Neural cell (in vitro differentiated cells): ENCODE data around the gene SNRNP27. TPM values are rescaled to one million over a fixed set of nuclear protein-coding genes. Genes with fewer than 3 reads are reported as not detected.

ENCODE experiments used
- H2AFZ ChIP-seq: fragments of 200-600, 300-800 bp; sonication (generic), shearing (Covaris generic); 2 replicates; pipeline ENCODE4 v1.6.0; 2014; ENCODE audit warnings: low read depth, mild to moderate bottlenecking, antibody characterized with exemption, low read length, moderate library complexity
- H3F3A ChIP-seq: fragments of 200-600 bp; shearing (Covaris generic); 2 replicates; pipeline ENCODE4 v1.6.1; 2016; ENCODE audit warnings: mild to moderate bottlenecking, moderate library complexity, mixed read lengths, antibody characterized with exemption, low read length; ENCODE audit not compliant: insufficient read depth, poor library complexity, severe bottlenecking
- H3K27ac ChIP-seq: fragments of 200-600, 300-800 bp; sonication (generic), shearing (Covaris generic); 2 replicates; pipeline ENCODE4 v1.5.1; 2014; ENCODE audit warnings: mild to moderate bottlenecking, low read length, moderate library complexity
- H3K27me3 ChIP-seq: fragments of 300-800, 200-600 bp; sonication (generic), shearing (Covaris generic); 2 replicates; pipeline ENCODE4 v1.6.0; 2014; ENCODE audit warnings: mild to moderate bottlenecking, low read depth, low read length, moderate library complexity; ENCODE audit not compliant: insufficient read depth
- H3K36me3 ChIP-seq: fragments of 300-800, 200-600 bp; sonication (generic), shearing (Covaris generic); 2 replicates; pipeline ENCODE4 v1.5.1; 2014; ENCODE audit warnings: mild to moderate bottlenecking, antibody characterized with exemption, low read length, moderate library complexity; ENCODE audit not compliant: insufficient read depth
- H3K4me2 ChIP-seq: fragments of 300-800, 200-600 bp; sonication (generic), shearing (Covaris generic); 2 replicates; pipeline ENCODE4 v1.6.0; 2014; ENCODE audit warnings: mild to moderate bottlenecking, low read length
- H3K4me3 ChIP-seq: fragments of 300-800, 200-600 bp; sonication (generic), shearing (Covaris generic); 2 replicates; pipeline ENCODE4 v1.5.1; 2014; ENCODE audit warnings: mild to moderate bottlenecking, low read length, moderate library complexity
- H3K79me2 ChIP-seq: fragments of 200-600 bp; shearing (Covaris generic); replicated peaks from 2 replicates; pipeline ENCODE4 v1.6.0; 2014; ENCODE audit warnings: mild to moderate bottlenecking, low read length, moderate library complexity; ENCODE audit not compliant: insufficient read depth
- H3K9ac ChIP-seq: fragments of 300-800, 200-600 bp; sonication (generic), shearing (Covaris generic); 2 replicates; pipeline ENCODE4 v1.6.1; 2016; ENCODE audit warnings: mild to moderate bottlenecking, low read length, mixed read lengths
- H3K9me2 ChIP-seq: fragments of 200-600 bp; shearing (Covaris generic); 2 replicates; pipeline ENCODE4 v1.6.1; 2016; ENCODE audit warnings: mild to moderate bottlenecking, low read length, mixed read lengths; ENCODE audit not compliant: insufficient read depth
- H3K9me3 ChIP-seq: fragments of 200-600, 300-800 bp; sonication (generic), shearing (Covaris generic); 2 replicates; pipeline ENCODE4 v1.6.1; 2016; ENCODE audit warnings: mild to moderate bottlenecking, mixed run types, low read length, moderate library complexity, mixed read lengths
- H4K20me1 ChIP-seq: fragments of 200-600 bp; shearing (Covaris generic); 2 replicates; pipeline ENCODE4 v1.6.1; 2016; ENCODE audit warnings: mild to moderate bottlenecking, mixed run types; ENCODE audit not compliant: insufficient read depth
- CTCF ChIP-seq: fragments of 450-650 bp; IDR thresholded peaks from 2 replicates; pipeline ENCODE4 v1.5.1; 2014; ENCODE audit warnings: antibody characterized with exemption, mild to moderate bottlenecking, moderate library complexity; ENCODE audit not compliant: poor library complexity, severe bottlenecking
- EP300 ChIP-seq: fragments of 450-650 bp; conservative IDR thresholded peaks from 2 replicates; pipeline ENCODE4 v1.6.1; 2014; ENCODE audit warnings: antibody characterized with exemption, mild to moderate bottlenecking, moderate library complexity; ENCODE audit not compliant: poor library complexity, severe bottlenecking
- EZH2 ChIP-seq: fragments of 200-600, 300-800 bp; shearing (Covaris generic), sonication (generic); IDR thresholded peaks from 2 replicates; pipeline ENCODE4 v1.6.1; 2014; ENCODE audit warnings: antibody characterized with exemption, low read length, borderline replicate concordance, mild to moderate bottlenecking; ENCODE audit not compliant: insufficient read depth, poor library complexity, severe bottlenecking
- MXI1 ChIP-seq: fragments of 450-650 bp; conservative IDR thresholded peaks from 2 replicates; pipeline ENCODE4 v1.6.1; 2014; ENCODE audit warnings: antibody characterized with exemption, mild to moderate bottlenecking; ENCODE audit not compliant: poor library complexity, severe bottlenecking
- POLR2AphosphoS5 ChIP-seq: IDR thresholded peaks from 2 replicates; pipeline ENCODE4 v1.6.1; 2012
- RAD21 ChIP-seq: fragments of 450-650 bp; conservative IDR thresholded peaks from 2 replicates; pipeline ENCODE4 v1.6.1; 2014; ENCODE audit warnings: antibody characterized with exemption, mild to moderate bottlenecking, moderate library complexity
- REST ChIP-seq: IDR thresholded peaks from 2 replicates; pipeline ENCODE4 v1.6.1; 2012; ENCODE audit warnings: borderline replicate concordance
- SMC3 ChIP-seq: fragments of 450-650 bp; conservative IDR thresholded peaks from 2 replicates; pipeline ENCODE4 v1.6.1; 2014; ENCODE audit warnings: antibody characterized with exemption, mild to moderate bottlenecking, moderate library complexity; ENCODE audit not compliant: poor library complexity
- TAF1 ChIP-seq: IDR thresholded peaks from 2 replicates; pipeline ENCODE4 v1.6.1; 2012; ENCODE audit warnings: low read depth
- polyA plus RNA-seq: library from polyadenylated mRNA; depleted of rRNA; stranded (reverse); fragments of >200 nt; gene quantifications from 2 replicates; pipeline ENCODE4 v1.2.3, GENCODE V29; 2014

Gene SNRNP27
- polyA plus RNA-seq, 1 donor from 2014 or later: 90.7 TPM

- Histone ChIP-seq H2AFZ (no peak overlapping the region), H3K4me2 (no peak overlapping the region), H3K27ac (no peak overlapping the region)
Observed at GRCh38 chr2:69939722-69940121, 46.0 kb downstream of the SNRNP27 start.

GRCh38 chr2:69940691-69941090 is 46.9 kb downstream of the SNRNP27 start:
- Histone ChIP-seq H3K27me3 (no peaks in the 10 kb centered on the region), H3F3A (no peaks in the 10 kb centered on the region), H3K9me2 (no peaks in the 10 kb centered on the region), H3K36me3 (peaks cover 6% of the 10 kb centered on the region), H3K4me3 (no peak overlapping the region), H3K9ac (no peak overlapping the region), H3K9me3 (no peaks in the 10 kb centered on the region), H2AFZ (no peak overlapping the region), H3K4me2 (no peak overlapping the region), H3K27ac (no peak overlapping the region), H3K79me2 (no peaks in the 10 kb centered on the region), H4K20me1 (no peaks in the 10 kb centered on the region)
- TF ChIP-seq RAD21 (no peak), EZH2 (no peak), CTCF (no peak), SMC3 (no peak), TAF1 (no peak), MXI1 (no peak), EP300 (no peak)

More at GRCh38 chr2:69939722-69940121, 46.0 kb downstream of the SNRNP27 start:
- no peaks in the 10 kb centered on the region for H3F3A ChIP-seq
- TF ChIP-seq EP300 (no peak), SMC3 (no peak), RAD21 (no peak), MXI1 (no peak), TAF1 (no peak), REST (no peak), POLR2AphosphoS5 (no peak), EZH2 (no peak), CTCF (no peak)
- no peaks in the 10 kb centered on the region for H3K9me2 ChIP-seq
- no peaks in the 10 kb centered on the region for H3K9me3 ChIP-seq
- no peak overlapping the region for H3K4me3 ChIP-seq
- no peaks in the 10 kb centered on the region for H4K20me1 ChIP-seq
- peaks cover 6% of the 10 kb centered on the region for H3K36me3 ChIP-seq
- H3K9ac ChIP-seq: no peak overlapping the region
- no peaks in the 10 kb centered on the region for H3K27me3 ChIP-seq
- H3K79me2 ChIP-seq: no peaks in the 10 kb centered on the region
